Stimulated activated CD8-positive, alpha-beta memory T cell treated with anti-CD3 and anti-CD28 coated beads, Interleukin-7, amount 100 ng/mL, for 1 hour (primary cell): ENCODE results near the gene PEX14.

Experiments
- DNase-seq, 2 donors: peaks; one replicate each; pipeline ENCODE4 v3.0.0-alpha.2; 2020; ENCODE audit warnings: low read depth in 2 of 2

Gene PEX14

DNA sequence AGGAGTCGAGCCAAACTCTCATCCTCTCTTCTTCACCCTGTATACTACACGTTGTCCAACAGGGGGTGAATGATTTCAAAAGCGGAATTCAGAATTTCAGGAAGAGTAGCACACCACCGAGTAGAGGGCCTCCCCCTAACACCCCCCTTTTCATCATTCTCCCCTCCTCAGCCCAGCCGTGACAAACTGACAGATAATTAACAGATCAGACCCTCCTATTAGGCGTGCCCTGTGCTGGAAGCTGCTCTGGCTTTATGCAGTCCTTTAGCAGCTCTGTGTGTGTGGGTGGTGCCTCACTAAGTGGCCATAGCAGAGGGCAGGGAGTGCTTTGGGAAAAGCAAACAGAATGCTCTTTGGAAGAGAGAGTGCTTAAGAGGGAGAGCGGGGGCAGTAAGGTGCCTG, 44.3 kb downstream of the PEX14 start:
- no peak for DNase-seq

DNA sequence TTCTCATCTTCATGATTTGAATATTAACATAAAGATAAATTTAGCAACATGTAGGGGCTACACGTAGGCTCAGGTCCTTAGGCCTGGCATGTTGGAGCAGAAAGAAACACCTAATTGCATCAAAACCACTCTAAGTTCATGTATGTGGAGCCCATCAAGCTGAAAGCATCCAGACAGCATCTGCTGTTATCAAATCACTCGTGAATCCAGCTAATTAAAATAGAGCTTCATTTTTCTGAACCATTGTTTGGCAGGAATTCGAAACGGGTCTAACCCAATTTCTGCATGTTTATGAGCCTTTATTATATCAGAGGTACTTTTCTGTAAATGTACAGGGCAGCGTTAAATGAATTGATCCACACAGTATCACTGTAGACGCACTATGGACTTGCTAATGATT, 45.7 kb downstream of the PEX14 start:
- DNase-seq, result no peak

DNA sequence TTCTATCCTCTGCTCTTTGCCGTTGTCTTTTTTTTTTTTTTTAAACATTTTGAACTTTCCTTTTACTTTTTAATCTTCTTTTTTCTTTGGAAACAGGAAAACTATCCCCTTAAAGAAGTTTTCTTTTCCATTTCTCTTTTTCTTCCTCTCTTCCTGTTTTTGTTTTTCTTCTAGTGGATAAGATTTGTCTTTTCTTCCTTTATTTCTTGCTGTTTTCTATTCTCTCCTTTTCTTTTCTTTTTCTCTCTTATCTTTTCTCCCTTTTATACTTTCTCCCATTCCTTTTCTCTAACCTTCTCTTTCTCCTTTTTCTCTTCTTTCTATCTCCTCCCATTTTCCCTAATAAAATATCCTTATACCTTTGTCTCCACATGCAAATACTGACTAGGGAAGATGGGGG, 46.2 kb downstream of the PEX14 start:
- DNase-seq, result no peak

DNA sequence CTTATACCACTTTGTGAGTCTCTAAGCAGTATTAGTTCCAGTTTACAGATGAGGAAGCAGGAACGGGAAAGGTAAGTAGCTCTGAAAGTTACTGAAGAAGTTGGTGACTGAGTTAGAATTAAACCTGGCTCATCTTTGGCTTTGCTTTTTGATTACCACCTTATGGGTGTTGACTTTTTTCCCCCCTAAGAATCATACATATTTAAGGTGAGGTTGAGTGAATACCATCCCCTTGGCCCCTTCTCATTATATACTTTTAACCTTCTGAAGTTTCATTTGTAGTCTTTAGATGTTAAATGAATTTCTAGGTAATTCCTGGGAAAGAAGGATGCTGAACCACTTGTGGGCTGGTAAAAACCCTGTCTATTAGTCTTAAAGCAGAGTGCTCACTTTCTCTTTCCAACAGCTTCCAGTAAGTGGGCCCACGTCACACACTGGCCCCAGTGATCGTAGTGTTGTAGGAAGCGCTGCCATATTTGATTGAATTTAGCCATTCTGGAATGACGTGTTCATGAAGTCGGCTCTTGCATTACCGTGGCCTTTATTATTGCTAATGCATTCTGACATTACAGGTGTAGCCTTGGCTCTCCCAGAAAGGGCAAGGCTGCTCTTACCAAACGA, 46.9 kb downstream of the PEX14 start:
- DNase-seq, result no peak

DNA sequence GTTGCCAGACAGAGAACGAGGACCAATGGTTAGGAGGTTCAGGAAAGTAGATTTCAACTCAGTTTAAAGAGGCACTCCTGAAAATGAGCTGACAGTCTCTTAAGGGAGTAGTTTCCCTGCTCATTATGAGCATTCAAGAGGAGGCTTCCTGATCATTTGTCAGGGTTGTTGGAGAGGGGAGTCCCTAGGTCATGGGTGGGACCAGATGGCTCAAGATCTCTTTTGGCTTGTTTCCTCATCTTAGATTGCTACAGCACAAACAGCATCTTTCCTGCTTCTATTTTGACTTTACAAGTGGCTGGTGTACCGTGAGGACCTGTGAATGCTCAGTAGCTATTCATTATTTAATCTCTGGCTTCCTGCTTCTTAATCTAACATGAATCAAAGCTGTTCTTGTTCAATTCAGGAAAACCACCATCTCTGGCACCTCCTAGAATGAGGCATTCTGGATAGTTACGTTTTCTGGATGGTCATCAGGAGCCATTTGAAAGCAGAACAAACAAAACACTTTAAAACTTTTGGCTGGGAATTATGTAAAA, 47.6 kb downstream of the PEX14 start:
- DNase-seq, result no peak

DNA sequence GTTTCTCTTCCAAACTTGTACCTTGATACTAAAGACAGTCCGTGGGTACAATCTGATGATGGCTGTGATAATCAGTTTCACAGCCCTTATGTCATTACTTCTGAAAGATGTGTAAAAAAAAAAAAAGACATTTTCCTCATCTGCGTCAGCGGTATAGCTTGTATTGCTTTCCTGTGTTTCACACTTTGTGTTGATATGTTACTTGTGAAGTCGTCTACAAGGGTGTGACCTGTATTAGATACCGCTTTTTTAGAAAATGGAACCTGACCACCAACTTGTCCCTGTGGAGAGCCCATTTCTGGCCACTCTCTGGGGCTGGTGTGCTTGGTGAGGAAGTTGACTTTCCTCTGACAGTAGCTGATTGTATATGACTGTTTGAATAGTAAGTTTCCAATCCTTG, 50.5 kb downstream of the PEX14 start:
- DNase-seq, result no peak

DNA sequence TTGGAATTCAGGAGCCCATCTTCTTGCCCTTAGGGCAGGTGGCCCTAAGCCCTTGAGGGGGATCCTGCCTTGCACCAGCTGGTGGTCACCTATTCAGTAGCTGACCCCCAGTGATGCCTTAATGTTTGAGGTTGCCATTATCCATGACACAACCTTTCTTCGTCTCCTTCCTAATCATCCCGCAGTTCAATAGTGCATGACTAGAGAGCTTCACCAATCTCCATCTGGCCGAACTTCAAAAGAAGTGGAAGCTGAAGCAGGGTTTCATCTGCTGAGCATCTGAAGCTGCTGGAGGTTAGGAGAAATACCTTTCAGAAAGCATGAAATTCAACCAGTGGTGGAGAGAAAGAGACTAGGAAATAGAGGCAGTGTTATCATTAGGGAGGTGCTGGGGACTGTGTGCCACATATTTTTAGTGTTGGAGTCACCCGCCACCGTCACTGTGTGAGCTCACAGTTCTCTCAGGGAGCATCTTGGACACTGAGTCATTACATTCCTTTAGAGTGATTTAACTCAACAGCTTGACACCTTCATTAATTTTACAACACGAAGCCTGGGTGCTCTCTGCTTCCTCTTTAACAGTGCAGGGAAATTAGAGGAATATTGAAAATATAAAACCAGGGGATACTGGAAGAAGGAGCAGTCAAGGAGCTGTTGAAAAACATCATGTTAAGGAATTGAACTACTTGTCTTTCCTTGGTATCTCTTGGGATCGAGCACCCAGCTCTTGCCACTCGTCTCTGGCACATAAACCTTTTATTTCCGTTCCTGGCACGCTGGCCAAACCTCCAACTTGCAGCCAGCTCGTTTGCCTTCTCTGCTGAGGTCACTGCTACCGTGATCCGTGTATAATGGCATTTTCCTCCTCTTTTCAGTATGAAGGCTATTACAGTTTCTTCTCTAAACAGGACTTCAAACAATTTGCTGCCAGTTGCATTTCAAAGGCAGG, 53.6 kb downstream of the PEX14 start:
- DNase-seq, result no peak

DNA sequence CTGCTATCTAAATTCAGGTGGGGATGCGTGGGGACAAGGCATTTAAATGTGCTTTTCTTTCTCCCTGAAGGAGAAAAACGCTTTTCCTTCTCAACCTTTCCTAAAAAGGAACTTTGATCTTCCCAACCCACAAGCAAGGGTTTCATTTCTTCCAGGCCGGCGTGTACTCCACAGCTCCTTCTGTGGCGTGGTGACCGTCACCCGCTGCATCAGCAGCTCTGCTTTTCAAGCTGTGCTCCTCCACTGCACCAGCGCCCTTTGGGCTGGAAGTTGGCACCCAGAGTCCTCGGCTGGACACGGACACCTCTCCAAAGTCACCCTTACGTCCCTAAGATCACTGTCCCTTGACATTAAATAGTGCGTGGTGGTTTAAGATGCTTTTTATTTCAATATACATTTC, 54.3 kb downstream of the PEX14 start:
- no peak for DNase-seq

DNA sequence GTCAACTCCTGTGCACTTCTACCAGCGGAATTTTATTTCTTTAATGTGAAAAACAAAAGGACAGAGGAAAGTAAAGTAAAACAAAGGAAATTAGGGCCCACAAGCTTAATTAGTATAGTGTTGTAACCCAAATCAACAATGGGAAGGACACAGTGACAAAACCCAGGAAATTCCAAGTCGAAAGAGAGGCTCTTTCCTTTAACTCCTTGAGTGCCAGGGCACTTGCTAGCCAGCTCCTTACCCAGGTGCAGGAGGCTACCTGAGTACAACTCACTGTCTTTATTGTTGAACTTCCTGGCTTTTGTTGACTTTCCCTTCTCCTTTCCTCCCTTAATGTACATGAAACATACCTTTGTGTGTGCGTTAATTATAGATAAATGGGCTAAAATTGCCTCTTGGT, 55.0 kb downstream of the PEX14 start:
- DNase-seq, result no peak

DNA sequence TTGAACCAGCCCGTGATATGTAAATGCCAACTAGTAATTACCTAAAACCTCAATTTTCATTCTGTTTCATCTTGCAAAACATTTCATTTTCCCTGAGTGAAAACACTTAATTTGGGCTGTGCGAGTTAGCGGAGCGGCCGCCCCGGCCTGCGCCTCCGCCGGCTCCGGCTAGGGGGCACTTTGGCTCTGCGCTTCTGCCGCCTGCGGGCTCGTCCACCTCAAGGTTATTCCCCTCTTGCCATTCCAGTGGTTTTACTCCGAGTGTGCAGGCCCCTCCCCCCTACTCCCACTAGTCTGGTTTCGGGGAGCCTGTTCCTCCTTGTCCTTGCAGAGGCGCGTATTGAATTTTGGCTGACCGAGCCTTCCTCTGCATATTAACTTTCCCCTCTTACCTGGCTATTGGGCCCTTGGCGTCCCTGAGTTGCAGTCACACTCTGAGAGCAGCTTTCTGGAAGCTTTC, 55.6 kb downstream of the PEX14 start:
- no peak for DNase-seq

DNA sequence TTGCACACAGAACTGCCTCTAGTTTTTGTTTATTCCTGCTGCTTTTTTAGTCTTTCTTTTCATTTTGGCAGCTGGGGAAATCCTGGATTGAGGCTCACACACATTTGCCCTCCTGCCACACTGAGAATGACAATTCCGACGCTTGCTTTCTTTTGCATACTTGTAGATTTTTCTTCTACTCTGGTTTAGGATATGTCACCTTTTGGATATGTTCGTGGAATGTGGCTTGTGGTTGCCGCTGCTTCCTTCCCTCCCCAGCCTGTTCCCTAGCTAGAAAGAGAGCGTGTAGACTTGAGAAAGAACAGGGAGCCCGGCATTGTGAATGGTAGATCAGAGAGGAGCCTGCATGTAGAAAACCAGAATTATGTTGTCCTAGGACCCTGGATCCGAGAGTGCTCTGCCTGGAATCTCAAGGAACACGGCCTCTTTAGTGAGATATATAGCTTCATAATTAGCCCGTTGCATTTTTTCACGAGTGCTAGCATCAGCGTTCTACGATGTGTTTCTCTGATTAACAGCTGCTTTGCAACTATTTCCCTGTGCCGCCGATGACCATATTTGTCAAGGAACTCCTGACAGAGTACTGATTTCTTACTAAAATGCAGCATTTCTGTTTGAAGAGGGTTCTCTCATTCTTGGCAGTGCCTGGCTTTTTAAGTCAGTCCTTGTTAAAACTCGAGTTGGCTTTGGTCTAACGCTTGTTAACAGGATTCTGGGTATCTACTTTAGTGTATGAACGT, 56.2 kb downstream of the PEX14 start:
- DNase-seq, result no peak

DNA sequence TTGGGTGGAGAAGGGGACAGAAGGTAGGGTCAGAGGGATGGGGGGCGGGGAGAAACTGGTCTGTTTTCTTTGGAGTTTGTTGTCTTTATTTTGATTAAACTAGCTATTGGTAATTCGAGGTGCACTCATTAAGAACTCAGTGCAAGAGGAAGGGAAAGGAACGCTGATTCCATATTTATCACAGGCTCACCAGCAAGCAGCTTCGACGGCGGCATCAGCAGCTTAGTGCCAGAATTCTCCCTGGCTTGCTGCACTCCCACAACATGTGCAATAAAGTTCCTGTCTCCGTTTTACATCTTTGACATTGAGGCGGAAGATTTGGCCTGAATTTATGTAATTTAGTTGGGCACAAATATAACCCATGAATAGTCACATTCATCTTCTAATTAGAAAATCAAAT, 57.6 kb downstream of the PEX14 start:
- DNase-seq, result no peak

DNA sequence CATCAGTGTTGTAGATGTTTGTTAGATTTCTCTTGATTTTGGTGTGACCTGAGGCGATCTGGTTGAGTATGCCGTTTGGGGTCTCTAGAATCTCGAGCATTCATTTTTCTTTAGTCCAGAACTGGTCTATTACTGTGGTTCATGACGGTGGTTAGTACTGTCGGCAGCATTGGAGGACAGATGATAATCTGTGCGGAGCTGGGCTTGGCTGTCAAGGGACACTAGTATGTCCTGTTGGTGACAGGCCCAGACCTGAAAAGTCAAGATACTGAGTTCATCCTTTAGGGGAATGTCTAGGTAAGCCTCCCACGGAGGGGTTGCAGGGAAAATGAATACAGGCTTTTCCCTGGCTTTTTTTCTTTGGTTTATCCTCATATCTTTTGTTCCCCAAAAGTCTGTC, 59.8 kb downstream of the PEX14 start:
- no peak for DNase-seq

DNA sequence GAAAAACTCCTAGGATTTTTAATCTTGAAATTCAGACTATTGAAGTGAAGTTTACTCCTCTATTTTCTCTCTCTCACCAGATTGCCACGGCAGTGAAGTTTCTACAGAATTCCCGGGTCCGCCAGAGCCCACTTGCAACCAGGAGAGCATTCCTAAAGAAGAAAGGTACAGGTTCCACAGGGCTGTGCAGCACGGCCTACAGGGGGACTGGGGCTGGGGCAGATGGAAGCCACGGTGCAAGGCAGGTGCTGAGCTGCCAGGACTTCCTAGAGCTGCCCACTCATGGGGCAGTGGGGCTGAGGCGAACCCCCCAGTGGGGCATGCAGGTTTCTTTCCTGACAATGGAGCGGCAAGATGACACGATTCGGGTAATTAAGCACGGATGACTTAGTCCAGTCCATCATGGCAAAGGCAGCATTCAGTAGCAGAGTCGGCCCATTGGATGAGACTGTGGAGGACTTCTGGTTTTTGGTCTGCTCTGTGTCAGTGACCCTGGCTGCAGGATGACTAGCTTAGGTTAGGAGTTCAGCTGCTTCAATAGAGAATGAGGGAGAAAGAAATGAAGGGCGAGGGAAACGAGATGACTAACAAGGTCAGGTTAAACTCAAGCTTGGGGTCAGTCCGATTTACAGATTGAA, 61.5 kb downstream of the PEX14 start:
- DNase-seq, result no peak

DNA sequence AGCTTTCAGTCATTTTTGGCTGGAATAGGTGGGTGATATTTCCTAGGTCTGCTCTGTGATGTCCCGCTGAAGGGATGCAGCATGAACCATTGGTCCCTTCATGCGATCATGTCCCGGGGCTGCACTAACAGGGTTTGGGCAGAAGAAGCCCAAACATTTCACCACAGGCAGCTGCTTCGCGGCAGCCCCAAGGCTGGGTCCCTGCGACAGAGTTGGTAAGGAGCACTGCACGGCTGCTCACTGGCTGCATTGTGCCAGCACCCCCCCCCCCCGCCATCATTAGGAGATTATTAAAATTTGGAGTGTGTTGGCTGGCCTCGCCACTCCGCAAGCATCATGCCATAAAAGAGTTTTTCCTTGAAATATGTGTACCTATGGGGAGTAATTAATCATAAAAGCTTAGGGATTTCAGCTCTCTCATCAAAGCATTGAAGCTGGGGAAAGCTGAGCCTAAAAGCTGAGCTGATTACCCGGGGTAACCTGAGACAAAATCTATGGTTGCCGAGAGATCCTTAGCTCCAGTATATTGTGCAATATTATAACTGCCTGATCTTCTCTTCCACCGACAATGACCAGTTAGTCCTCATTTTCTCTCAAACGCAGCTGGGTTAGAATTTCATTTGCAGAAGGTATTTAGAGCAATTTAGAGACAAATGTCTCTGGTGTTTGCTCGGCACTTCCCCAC, 62.5 kb downstream of the PEX14 start:
- no peak for DNase-seq

DNA sequence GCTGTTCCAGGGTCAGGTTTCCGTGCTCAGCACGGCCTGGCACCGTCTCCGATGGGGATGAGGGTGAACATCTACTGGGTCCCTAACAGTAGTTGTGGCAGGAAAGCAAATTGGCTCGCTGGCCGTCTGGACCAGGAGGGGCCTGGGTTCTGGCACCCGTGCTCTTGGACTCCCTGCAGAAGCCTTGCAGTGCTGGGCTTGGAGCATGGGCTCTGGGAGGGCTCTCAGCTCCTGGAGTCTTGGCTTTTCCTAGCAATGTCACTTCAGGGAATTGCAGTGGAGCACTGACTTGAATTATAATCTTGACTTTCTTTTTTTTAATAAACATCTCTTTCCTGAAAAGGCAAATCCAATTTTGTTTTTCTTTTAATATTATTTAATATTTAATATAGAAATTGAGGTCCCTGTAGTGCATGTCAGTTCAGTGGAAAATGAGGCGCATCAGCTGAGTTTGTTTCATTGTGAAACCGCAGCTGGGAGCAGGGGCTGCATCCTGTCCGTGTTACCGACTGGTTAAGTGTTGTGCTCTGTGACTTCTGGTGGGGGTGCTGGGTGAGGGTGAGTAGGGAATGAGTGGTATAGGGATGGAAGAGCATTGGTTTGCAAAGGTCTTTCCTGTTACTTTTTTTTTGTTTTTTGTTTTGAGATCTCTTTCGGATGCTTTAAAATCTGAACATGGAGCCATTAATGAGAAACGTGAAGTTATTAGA, 64.1 kb downstream of the PEX14 start:
- no peak for DNase-seq

DNA sequence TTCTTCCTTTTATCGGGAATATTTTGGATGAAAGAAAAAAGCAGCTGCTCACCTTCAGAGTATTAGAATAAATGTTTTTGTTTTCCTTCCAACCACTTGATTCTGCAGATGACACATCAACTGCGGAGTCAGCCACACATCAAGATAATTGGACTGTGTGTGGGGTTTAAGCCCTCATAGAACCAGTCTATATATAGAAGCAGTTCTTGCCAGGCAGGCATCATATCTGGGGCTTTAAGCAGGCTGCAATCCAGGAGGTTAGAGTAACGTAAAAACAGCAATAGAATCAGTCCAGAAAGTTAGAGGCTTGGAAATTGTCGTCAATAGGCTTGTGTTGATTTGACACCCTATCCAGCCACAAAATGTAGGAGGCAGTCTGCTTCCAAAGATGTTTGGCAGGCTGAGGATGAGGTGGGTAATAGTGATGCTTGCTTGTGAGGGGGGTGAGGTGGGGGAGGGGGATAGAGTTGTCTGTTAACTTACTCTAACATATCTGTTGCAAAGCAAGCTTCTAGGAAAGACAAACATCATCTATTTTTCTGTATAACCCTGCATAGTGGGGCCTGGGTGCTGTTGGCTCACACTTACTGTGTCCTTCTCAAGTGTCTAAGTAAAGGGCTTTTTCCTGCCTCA, 64.8 kb downstream of the PEX14 start:
- DNase-seq, result no peak

DNA sequence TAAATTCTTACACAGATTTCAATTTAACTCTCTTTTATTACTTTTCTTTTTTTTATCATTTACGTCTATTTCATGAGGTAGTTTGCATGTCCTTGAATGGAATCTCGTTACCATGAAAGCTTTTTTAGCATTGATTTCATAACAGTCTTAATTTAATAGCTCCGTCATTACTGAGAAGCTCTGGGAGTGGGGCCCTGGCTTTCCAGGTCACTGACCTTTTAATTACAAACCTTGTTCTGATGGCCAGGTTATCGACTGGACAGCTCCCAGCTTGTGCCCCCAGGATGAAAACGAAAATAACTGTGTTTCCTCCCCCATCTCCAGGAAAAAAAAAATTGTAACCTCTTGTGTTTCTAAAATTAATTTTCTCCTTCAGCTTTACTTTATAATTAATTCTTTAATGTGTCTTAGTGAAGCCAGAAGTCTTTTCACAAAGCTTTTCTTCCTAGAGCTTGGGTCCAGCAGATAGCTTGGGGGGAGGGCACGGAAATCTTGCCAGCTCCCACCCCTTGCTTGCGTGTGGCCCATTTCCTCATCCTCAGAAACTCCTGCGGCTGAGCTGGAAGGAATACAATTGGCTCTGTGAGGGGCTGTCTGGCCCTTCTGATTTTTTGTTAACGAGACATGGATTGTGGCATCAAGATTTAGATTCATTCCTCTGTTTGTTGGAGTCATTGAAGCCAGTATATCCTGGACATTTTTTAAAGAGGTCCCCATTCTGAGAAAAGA, 65.7 kb downstream of the PEX14 start:
- no peak for DNase-seq

DNA sequence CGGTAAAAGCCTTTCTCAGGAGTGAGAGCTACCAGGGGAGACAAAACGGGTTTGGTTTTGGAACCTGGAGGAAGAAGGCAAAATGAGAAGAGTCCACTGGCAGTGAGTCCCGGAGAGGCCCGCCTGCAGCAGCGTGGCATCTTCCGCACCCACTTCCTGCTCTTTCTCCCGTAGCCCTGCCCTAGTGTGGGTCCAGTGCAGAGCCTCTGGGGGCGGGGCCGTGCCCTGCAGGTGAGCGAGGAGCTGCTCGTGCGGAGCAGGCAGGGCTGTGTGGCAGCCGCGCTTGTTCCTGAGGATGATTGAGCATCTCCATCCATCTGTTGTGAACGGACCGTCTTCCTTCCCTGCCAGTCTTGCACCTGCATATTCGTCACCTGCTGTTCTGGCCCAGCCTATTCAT, 66.5 kb downstream of the PEX14 start:
- DNase-seq, result no peak
